GM18517 (cell line): ENCODE data around the gene SCT.

Source experiments
- ATAC-seq: cut with Tn5 transposase; IDR thresholded peaks from one replicate; pipeline ENCODE4 v1.9.1; 2021; ENCODE audit warnings: mild to moderate bottlenecking, moderate library complexity; ENCODE audit not compliant: unreplicated experiment

SCT gene

DNA sequence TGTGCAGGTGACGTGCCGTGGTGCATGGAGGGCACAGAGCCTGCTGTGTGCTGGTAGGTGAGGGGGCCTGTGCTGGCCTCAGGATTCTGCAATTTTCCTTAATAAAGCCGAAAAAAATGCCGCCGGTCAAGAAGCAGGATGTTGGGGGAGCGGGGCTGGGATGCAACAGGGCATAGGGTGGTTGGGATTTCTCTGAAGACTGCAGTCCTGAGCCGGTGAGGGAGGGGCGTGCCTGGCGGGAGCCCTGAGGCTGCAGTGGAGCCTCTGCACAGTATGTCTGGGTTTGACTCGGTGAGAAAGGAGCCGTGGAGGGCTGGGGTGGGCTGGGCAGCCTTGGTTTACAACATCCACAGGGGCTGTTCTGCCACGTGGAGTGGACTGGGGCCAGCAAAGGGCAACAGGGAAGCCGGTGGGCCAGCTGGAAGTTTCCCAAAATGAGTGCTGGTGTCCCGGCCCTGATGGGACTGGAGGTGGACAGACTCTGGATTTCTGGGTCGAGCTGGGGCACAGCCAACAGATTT is 3.6 kb downstream of the SCT start:
- ATAC-seq, result no peak

DNA sequence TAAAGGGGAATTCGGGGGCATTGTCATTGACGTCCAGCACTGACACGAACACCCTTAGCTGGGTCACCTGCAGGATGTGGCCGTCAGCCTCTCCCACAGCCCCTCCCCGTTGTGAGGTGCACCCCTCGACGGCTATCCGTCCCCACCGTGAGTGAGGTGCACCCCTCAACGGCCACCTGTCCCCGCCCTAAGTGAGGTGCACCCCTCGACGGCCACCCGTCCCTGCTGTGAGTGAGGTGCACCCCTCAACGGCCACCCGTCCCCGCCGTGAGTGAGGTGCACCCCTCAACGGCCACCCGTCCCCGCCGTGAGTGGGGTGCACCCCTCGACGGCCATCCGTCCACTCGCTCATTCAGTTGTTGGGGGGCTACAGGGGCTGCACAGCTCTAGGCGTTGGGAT is 5.1 kb downstream of the SCT start:
- no peak for ATAC-seq

DNA sequence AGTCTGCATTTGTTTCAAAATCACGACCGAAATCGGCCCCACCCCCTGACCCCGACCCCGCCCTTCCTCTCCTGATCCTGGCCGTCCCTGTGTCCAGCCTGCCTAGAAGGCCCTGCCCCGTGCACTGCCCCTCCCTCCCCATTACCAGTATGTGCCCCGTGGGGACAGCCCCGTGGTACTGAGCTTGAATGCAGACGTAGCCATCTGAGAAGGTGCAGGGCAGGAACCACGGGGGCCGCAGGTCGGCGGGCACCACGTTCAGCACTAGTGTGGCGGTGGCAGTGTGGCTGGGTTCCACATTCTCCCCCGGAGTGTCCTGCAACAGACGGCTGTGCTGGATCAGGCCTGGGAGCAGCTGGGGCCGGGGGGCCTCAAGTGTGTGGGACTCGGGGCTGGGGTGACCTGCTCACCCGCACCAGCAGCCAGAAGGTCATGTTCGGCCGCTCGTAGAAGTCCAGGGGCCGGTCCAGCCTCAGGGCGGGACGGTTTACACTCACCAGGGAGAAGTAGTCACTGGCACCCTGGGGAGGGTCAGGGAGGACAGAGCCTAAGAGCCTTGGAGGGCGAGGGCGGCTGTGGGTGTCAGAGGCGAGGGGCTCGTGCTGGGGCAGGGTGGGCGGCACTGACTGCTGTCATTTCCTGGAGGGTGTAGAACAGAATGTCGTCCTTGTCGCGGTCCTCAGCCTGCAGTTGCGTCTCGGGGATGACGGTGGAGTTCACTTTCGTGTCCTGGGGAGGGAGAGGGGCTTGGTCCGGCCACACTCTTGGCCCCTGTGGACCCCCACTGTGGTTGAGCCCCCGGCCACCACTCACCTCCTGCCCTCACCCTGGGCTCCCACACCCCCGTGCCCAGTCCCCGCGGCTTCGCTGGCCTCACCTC is 5.8 kb downstream of the SCT start:
- ATAC-seq, result no peak

DNA sequence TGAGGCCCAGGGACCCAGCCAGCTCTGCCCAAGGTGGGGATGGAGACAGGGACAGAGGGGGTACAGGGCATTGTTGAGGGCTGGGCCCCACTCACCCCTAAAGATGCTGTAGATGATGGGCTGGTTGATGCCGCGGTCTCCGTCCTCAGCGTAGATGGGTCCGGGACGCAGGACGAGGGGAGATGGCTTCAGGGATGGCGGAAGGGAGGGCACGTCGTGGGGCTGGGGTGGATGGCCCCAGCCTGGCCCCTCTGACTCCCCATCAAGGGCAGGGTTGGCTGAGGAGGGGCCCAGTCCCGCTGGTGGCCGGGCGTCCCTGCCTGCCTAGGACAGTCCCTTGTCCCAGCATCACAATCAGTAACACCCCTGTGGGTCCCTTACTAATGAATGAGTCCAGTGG is 6.8 kb downstream of the SCT start:
- no peak for ATAC-seq

DNA sequence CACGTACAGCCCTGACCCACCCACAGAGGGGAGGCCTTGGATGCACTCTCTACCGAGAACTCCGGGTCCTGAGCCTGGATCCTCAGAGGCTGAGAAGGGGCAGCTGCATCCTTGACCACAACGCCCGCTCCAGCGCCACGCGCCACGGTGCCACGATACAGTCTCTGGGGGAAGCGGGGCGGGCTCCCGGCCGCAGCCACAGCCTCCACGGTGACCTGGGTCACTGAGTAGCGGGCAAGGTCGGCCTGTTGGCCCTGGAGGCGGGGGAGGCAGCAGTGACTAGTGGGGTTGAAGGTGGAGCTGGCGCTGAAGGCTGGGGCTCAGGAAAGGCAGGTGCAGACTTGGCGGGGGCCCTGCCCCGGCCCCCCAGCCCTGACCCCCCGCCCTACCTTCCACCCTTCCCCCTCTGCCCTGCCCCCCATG is 7.3 kb downstream of the SCT start:
- no peak for ATAC-seq

DNA sequence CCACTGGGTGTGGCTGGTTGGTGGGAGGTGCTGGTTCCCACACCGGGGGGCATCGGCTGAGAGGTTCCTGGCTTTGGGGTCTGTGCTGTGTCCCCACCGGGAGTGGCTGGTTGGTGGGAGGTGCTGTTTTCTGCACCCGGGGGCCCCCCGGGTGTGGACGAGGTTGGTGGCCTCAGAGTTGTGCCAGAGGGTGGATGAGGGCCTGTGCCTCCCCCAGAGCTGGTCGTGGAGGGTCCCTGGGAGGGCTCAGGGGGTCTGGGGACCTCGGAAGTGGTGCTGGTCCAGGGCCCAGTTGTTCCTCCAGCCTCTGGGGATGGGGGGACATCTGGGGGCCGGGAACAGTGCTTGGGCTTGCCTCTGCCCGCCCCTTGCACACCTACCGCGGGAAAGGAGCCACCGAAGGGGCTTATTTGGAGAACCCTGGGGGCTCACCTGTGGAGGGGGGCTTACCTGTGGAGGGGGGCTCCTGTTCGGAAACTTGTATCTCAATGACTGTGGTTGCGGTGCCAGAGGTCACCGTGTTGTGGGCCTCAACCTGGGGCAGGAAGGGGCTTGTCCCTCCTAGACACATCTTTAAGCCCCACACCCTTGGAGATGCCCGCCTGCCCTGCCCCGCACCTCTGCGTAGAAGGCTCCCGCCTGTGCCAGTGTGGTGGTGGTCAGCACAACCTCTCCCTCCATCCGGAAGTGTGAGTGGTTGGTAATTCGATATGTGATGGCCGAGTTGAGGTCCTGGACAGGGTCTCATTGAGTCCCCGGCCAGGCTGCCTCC is 7.9 kb downstream of the SCT start:
- no peak for ATAC-seq

DNA sequence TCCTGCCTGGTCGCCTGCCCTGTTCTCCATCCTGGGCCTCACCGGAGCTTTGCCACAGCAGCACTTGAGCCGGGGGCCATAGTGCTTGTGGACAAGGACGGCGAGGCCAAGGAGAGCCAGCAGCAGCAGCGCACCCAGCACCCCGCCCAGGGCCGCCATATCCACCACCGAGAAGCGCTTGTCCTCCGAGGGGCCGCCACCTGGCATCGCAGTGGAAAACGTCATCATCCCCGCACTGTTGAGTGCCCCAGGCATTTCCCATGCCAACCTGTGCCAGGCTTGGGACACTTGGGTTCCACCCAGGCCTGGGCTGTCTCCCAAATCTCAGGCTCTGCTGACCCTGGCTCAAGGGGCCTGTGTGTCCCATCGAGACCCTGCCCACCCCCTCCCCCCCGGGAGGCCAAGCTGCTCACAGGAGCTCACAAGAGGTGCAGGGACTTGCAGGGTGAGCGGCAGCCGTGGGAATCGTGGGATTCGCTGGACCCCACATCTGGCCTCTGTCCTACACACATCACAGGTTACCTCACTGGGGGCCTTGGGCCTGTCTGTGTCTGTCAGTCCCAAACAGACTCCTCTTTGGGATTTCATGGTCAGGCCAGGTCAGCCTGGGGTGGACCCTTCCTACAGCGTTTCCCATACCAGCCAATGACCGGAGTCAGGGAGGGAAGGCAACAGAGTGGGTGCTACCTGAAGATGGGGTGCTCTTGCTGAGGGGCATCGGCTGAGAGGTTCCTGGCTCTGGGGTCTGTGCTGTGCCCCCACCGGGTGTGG is 8.9 kb downstream of the SCT start:
- no peak for ATAC-seq

DNA sequence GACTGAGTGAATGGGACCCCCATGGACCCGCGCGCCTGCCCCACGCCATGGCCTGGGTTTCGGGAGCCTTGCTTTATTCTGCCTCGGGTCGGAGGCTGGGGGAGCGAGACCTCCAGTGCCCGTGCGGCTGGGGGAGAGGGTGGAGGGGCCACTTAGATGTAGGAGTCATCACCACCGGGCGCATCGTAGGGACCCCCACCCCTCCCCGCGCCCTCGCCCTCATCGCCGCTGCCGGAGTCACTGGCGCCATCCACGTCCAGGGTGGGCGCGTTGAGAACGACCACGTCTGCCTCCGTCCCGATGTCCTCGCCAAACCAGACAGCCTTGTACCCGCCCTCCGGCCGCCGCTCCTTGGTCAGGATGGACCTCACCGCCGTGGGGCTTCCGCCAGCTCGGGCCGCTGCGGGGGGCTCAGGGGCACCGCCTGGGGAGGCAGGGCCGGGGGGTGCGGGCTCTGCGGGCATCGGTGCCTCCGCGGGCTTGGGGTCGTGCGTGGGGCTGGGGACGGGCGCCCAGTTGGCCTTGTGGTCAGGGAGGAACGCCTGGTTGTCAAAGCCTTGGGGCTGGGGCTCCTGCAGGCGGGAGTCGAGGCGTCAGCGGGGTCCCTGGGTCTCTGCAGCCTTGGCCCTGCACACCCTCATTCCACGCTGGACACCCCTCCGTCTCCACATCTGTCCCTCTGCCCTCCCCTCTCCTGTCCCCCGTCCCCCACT is 9.6 kb downstream of the SCT start:
- no peak for ATAC-seq

DNA sequence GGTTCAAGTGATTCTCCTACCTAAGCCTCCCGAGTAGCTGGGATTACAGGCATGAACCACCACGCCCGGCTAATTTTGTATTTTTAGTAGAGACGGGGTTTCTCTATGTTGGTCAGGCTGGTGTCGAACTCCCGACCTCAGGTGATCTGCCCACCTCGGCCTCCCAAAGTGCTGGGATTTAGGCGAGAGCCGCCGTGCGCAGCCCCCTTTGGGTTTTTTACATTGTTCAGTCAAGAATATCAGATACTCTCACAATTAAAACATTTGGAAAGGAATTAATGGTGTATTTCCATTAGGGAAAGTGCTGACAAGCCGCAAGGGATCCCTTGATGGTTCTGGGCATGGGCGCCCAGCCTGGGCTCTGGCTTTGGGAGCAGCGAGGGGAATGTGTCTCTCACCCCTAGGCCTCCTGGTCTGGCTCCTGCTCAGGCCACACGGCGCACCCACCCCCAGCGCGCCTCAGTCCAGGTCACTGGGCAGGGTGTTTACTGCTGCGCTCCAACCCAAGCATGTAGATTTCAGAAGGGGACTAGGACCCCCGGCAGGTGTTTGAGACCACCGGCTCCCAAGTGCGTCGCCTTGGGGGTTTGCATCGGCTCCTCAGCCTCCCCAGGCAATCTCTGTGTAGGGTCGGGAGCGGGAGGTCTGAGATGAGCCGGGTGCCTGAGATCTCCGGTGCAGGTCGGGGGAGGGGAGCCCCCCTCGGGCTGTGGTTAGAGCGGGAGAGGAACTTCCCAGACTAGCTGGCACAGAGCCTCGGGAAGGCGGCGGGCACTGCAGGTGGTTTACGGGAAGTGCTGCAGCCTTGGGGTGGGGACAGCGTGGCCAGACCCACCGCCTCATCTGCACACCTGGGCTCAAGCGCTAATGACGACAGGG is 10.4 kb downstream of the SCT start:
- no peak for ATAC-seq

DNA sequence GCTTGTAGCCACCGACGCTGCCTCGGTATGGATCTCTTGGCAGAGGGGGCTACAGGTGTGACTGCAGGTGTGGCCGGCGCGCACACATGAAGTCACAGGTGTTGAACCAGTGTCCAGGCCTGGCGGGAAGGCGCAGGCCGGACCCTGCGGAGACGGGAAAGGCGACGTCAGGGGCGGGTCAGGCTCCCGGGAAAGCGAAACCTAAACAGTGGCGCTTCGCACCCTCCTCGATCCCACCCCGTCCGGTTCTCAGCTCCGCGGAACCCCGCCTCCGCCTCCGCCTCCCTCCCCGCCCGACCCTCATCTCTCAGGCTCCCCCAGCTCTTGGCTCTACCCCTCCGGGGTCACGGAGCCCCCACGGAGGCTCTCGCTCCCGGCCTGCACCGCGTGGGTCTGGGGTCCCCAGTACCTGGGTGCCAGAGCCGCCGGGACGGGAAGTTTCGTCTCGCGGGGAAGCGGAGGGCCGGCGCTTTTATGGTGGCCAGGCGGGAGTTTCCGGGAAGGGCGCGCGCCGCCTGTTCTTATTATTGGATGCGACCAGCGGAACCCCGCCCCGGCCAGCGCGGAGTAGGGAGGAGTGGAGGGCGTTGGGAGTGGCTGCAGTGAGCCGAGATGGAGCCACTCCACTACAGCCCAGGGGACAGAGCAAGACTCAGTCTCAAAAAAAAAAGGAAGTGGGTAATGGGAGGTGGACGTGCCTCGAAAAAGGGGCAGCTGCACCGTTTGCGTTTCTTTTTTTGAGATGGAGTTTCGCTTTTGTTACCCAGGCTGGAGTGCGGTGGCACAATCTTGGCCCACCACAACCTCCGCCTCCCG is 11.3 kb downstream of the SCT start, which contains the start of gene IRF7:
TSS of gene IRF7 (minus strand) at position 447 of the 816 bp plus-strand sequence. CDS start 586 bp downstream, outside the sequence.
- ATAC-seq, result peak; percentile 82

DNA sequence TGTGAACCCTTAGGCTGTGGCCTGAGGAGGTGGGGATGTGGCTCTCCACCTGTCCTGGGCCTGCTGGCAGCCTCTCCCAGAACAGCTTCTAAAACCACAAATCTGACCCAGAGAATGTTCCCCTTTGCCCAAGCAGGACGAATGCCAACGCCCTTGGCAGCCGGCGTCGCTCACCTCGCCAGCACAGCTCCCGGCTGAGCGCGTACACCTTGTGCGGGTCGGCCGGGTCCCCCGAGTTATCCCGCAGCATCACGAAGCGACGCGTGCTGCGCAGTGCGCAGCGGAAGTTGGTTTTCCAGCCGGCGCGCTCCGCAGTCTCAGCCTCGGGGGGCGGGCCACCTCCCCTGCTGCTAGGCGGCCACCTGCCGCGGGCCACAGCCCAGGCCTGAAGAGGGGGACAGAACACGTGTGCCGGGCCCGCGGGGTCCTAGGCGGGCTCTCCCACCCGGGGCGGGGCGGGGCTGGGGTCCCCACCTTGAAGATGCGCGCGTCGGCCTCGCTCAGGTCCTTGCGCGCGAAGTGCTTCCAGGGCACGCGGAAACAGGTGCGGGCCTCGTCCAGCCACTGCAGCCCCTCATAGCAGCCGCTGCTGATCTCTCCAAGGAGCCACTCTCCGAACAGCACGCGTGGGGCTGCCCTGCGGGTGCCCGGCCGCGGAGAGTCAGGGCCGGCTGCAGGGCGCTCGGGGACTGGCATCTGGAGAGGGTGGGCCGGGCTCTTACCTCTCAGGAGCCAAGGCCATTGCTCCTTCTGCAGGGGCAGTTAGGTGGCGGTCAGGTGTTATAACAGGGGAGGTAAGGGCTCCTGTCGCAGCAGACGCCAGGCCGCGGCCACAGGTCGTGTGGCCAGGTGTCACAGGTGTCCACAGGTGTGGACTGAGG is 12.1 kb downstream of the SCT start:
- peak; percentile 2 for ATAC-seq

DNA sequence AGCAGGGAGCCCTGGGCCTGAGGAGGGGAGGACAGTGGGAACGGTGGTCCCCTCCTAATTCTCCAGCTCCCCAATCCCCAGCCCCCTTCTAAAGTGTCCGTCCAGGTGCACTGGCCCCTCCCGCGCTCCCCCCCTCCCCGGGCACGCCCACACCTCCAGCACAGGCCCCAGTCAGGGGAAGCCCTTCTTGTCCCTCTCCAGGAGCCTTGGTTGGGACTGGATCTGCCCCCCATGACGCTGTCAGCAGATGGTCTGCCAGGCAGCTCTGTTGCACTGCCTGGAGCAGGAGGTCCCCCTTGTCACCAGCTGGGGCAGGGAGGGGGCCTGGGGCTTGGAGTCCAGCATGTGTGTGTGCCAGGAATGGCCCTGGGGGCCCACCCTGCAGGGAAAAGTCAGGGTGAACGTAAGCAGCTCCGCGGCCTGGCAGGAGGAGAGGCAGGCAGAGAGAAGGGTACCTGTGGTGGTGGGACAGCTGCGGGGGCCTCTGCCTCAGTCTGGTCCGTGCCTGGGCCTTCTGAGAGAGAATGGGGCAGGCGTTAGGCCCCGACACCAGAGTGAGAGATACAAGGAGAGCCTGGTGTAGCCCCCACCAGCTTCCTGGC is 12.9 kb downstream of the SCT start:
- ATAC-seq, result no peak

DNA sequence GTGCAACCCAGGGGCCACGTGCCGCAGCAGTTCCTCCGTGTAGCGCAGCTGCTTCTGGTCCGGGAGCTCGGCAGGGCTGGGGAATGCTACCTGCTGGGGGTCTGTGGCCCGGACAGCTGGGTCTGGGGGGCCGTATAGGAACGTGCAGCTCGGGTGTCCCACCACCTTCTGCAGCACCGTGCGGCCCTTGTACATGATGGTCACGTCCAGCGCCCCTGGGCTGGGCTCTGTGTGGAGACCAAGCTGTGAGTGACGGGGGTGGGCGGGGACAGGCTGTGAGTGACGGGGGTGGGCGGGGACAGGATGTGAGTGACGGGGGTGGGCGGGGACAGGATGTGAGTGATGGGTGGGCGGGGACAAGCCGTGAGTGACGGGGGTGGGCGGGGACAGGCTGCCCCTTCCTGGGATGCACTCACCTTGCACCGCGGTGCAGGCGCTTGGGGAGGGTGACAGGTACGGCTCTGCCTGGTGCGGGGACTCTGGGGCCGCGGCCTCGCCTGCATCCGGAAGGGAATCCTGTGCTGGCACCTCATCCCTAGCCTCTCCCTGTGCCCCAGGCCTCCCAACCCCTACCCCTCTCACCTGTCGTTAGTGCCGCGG is 13.5 kb downstream of the SCT start:
- no peak for ATAC-seq

DNA sequence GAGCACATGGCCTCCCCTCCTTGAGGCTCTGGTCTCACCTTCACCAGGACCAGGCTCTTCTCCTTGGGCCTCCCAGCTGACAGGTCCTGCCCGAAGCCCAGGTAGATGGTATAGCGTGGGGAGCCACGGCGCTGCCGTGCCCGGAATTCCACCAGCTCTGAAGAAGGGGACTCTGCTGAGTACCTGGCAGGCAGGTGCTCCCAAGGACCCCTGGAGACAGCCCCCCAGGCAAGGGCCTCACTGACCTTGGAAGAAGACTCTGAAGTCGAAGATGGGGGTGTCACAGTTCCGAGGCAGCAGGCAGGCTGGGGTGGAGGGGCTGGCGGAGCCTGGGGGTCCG is 14.1 kb downstream of the SCT start:
- no peak for ATAC-seq

DNA sequence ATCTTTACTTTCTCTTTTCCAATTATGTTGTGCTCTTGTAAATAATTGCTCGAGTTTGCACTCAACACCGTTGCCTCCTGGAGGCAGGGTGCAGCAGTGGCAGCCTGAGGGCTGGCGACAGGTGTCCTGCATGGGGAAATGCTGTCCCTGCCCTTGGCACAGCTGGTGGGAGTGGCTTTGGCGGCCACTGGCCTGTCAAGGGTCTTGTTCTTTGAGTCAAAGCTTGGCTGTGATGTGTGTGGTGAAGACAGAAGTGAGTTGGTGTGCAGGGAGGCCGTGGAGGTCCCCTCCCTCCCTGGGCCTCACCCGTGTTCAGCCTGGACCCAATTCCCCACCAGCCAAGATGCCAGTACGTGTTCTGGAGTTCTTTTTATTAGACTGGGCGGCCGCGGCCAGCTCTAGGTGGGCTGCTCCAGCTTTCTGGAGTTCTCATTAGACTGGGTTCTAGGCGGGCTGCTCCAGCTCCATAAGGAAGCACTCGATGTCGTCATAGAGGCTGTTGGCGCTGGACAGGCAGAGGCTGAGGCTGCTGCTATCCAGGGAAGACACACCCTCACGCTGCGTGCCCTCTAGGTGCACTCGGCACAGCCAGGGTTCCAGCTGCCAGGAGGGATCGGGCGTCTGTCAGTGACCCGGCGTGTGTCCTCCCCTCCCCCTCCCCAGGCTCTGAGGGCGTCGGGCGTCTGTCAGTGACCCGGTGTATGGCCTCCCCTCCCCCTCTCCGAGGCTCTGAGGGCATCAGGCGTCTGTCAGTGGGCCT is 14.6 kb downstream of the SCT start:
- no peak for ATAC-seq
